ENCODE data around the gene AOAH.
"Not testable (repeated sequence)": the region's sequence is repeated elsewhere in the genome, so short reads cannot be mapped to it uniquely, and the experiment has no call there.

The AOAH gene

GRCh38 chr7:36507475-36508440, 216.5 kb downstream of the AOAH start:
- no peak overlapping the region for H3K4me3 Mint-ChIP-seq
- H3K27ac Mint-ChIP-seq = no peak overlapping the region
- peaks cover 2% of the 10 kb centered on the region for H3K9me3 Mint-ChIP-seq
- DNase-seq (ENCODE audit: low spot score in 2 of 2) (no peak), ATAC-seq (no peak)
- no peaks in the 10 kb centered on the region for H3K4me1 Mint-ChIP-seq
- H3K36me3 Mint-ChIP-seq = no peaks in the 10 kb centered on the region

DNA sequence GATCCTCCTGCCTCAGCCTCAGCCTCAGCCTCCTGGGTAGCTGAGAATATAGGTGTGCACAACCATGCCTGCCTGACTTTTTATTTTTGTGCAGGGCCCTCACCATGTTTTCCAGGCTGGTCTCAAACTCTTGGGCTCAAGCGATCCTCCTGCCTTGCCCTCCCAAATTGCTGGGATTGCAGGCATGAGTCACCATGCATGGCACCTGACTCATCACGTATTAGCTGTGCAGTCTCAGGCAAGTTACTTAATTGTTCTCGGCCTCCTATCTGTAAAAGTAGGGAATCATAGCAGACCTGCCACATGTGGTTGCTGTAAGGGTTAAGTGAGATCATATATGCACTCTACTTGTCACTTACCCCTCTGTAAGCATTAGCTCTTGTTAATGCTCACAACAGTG, 217.5 kb downstream of the AOAH start:
- no peak for ATAC-seq

DNA sequence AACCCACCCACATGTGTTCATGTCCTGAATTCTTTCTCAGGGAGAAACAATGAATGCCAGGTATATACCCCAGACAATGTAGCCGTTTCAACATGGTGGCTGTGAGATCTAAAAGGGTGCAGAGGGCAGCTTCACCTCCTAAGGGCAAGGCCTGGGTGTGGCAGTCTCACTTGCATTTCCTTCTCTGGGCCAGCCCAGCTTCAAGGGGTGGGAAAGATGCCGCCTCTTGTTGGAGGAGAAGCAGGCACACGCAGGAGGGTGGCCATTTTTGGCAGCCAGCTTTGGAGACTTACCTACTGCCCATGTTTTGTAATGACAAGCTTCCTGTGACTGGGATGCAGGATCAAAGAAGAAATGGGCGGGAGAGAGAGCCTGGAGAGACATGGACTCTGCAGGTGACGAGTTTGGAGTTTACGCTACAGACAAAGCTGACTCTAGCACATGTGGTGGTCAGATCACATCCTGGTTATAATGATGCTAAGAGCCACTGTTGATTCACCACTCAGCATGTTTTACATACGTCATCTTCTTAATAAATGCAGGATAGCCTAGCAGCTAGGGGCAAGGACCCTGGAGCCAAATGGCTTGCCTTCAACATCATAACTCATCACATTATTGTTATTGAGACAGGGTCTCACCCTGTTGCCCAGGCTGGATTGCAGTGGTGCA, 218.0 kb downstream of the AOAH start:
- no peak for ATAC-seq
- H3K4me3 Mint-ChIP-seq = no peak overlapping the region
- no peak overlapping the region for H3K27ac Mint-ChIP-seq
- no peaks in the 10 kb centered on the region for H3K36me3 Mint-ChIP-seq
- H3K9me3 Mint-ChIP-seq = peaks cover 2% of the 10 kb centered on the region
- DNase-seq (ENCODE audit: low spot score in 2 of 2) = no peak
- H3K4me1 Mint-ChIP-seq = no peaks in the 10 kb centered on the region

More for the DNA sequence above, 217.5 kb downstream of the AOAH start:
- H3K9me3 Mint-ChIP-seq = peaks cover 2% of the 10 kb centered on the region
- no peak for DNase-seq (ENCODE audit: low spot score in 2 of 2)
- no peak overlapping the region for H3K27ac Mint-ChIP-seq
- H3K4me3 Mint-ChIP-seq = no peak overlapping the region
- no peaks in the 10 kb centered on the region for H3K4me1 Mint-ChIP-seq
- H3K36me3 Mint-ChIP-seq = no peaks in the 10 kb centered on the region

- H3K4me3 Mint-ChIP-seq; ATAC-seq; H3K36me3 Mint-ChIP-seq; H3K27ac Mint-ChIP-seq; H3K4me1 Mint-ChIP-seq; DNase-seq (ENCODE audit: low spot score in 2 of 2); H3K9me3 Mint-ChIP-seq: not testable (repeated sequence)
Measured at GRCh38 chr7:36504617-36505016, 219.7 kb downstream of the AOAH start.

GRCh38 chr7:36504216-36504615, 220.1 kb downstream of the AOAH start:
- not testable (repeated sequence) for H3K4me1 Mint-ChIP-seq; DNase-seq (ENCODE audit: low spot score in 2 of 2); H3K9me3 Mint-ChIP-seq; ATAC-seq; H3K27ac Mint-ChIP-seq; H3K4me3 Mint-ChIP-seq; H3K36me3 Mint-ChIP-seq

DNA sequence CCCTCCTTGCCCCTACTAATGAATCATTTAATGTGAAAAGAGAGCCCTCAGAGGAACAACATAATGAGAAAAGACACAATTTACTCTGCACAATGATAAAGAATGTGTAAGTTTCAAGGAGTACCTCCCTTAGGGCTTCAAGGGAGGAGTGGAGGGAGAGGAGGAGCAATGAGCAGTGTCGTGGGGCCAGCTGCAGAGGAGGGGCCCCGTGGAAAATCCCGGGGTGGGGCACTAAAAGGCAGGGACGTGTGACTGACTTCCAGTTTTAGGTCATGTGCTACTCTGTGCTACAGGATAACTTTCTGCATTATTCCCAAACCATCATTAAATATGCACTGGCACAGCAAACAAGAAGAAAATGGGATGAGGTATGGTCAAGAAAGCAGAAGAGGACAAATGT, 226.5 kb downstream of the AOAH start:
- DNase-seq (ENCODE audit: low spot score in 2 of 2) = no peak
- no peaks in the 10 kb centered on the region for H3K36me3 Mint-ChIP-seq
- peaks cover 6% of the 10 kb centered on the region for H3K4me1 Mint-ChIP-seq
- no peak overlapping the region for H3K4me3 Mint-ChIP-seq
- H3K27ac Mint-ChIP-seq = no peak overlapping the region
- ATAC-seq = no peak
- H3K9me3 Mint-ChIP-seq = no peaks in the 10 kb centered on the region

GRCh38 chr7:36497176-36497575, 227.1 kb downstream of the AOAH start:
- DNase-seq (ENCODE audit: low spot score in 2 of 2); H3K4me3 Mint-ChIP-seq; ATAC-seq; H3K9me3 Mint-ChIP-seq; H3K36me3 Mint-ChIP-seq; H3K27ac Mint-ChIP-seq; H3K4me1 Mint-ChIP-seq: not testable (repeated sequence)

DNA sequence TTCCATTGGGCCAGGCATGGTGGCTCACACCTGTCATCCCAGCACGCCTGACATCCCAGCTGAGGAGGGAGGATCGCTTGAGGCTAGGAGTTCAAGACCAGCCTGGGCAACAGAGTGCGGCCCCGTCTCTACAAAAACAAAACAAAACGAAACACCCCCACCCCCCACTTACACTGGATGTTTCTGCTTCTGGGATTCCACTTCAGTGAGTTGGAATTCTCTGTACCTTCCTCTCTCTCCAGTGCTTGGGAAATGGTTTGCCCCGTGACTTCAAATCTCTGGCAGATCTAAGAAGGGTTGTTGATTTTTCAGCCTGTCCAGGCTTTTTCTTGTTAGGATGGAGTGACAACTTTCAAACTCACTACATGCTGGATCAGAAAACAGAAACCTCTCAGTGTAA, 227.7 kb downstream of the AOAH start:
- no peak overlapping the region for H3K27ac Mint-ChIP-seq
- peaks cover 6% of the 10 kb centered on the region for H3K4me1 Mint-ChIP-seq
- ATAC-seq = no peak
- no peaks in the 10 kb centered on the region for H3K9me3 Mint-ChIP-seq
- H3K4me3 Mint-ChIP-seq = no peak overlapping the region
- H3K36me3 Mint-ChIP-seq = no peaks in the 10 kb centered on the region
- DNase-seq (ENCODE audit: low spot score in 2 of 2) = no peak

GRCh38 chr7:36491317-36491716, 233.0 kb downstream of the AOAH start:
- no peak overlapping the region for H3K4me3 Mint-ChIP-seq
- no peak overlapping the region for H3K27ac Mint-ChIP-seq
- ATAC-seq (no peak), DNase-seq (ENCODE audit: low spot score in 2 of 2) (no peak)
- H3K9me3 Mint-ChIP-seq = no peaks in the 10 kb centered on the region
- peaks cover 6% of the 10 kb centered on the region for H3K4me1 Mint-ChIP-seq
- H3K36me3 Mint-ChIP-seq = no peaks in the 10 kb centered on the region

- ATAC-seq (no peak), DNase-seq (ENCODE audit: low spot score in 2 of 2) (no peak)
- Mint-ChIP-seq H3K27ac (no peak overlapping the region), H3K4me3 (no peak overlapping the region), H3K9me3 (no peaks in the 10 kb centered on the region), H3K36me3 (no peaks in the 10 kb centered on the region), H3K4me1 (peaks cover 6% of the 10 kb centered on the region)
Measured at GRCh38 chr7:36490419-36490830, 233.9 kb downstream of the AOAH start.

- H3K4me3 Mint-ChIP-seq; H3K4me1 Mint-ChIP-seq; DNase-seq (ENCODE audit: low spot score in 2 of 2); H3K36me3 Mint-ChIP-seq; H3K9me3 Mint-ChIP-seq; ATAC-seq; H3K27ac Mint-ChIP-seq: not testable (repeated sequence)
Measured at GRCh38 chr7:36488672-36489071, 235.6 kb downstream of the AOAH start.

DNA sequence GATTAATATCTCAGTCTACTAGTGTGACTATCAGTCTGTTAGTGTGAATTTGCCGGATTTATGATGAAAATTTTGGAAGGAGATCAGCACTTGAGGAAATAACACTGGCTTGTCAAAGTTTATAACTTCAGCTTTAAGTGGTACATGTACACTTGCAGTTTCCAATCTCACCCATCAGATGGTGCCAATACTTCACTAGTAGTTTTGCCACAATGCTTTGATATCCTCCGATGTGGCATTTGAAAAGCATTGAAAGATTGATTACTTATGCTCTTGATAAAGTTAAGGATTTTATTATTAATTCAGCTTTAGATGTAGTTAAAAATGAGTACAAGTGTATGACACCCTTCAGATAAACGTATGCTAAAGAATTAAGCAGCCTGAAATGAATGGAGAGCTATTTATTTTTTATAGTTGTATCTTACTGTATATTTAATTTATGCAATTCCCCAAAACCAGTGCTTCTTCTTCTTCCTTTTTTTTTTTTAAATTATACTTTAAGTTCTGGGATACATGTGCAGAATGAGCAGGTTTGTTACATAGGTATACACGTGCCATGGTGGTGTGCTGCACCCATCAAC, 236.4 kb downstream of the AOAH start:
- ATAC-seq (peak; percentile 57), DNase-seq (ENCODE audit: low spot score in 2 of 2) (no peak)
- Mint-ChIP-seq H3K9me3 (no peaks in the 10 kb centered on the region), H3K4me1 (no peaks in the 10 kb centered on the region), H3K4me3 (no peak overlapping the region), H3K36me3 (no peaks in the 10 kb centered on the region), H3K27ac (no peak overlapping the region)

DNA sequence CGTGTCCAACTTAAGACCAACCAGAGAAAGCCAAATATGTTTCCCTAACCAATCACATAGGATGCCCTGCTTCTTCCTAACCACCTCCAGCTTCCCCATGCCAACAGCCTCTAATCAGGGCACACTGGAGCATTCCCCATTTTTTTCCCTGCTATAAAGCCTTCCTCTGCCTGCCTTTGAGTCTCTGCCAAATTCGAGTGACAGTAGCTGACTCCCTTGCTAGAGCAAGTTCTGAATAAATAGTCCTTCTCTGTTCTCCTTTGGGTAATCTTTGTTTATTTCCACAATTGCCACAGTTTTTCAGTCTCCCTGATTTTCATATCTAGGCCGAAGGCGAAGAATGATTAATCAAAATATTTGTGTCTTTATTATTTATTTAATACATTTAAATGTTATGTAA, 238.0 kb downstream of the AOAH start:
- Mint-ChIP-seq H3K27ac (no peak overlapping the region), H3K4me3 (no peak overlapping the region), H3K9me3 (no peaks in the 10 kb centered on the region), H3K4me1 (no peaks in the 10 kb centered on the region), H3K36me3 (no peaks in the 10 kb centered on the region)
- DNase-seq (ENCODE audit: low spot score in 2 of 2) (no peak), ATAC-seq (no peak)

DNA sequence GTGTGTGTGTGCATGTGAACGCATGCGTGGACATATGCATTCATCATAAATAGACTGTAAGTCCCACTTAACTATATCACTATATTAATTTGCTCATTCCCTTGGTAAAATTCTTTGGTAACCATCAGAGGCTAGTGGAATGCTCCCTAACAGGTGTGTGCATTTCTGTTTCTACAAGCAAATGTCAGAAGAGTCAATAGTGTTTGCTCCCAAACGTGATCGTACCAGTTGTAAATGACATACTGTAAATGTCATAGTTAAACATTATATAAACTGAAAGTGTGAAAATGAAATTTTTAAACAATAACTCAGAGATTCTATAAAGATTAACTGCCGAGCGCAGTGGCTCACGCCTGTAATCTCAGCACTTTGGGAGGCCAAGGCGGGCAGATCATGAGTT, 240.0 kb downstream of the AOAH start:
- Mint-ChIP-seq H3K36me3 (no peaks in the 10 kb centered on the region), H3K27ac (no peak overlapping the region), H3K9me3 (no peaks in the 10 kb centered on the region), H3K4me3 (no peak overlapping the region), H3K4me1 (no peaks in the 10 kb centered on the region)
- ATAC-seq (no peak), DNase-seq (ENCODE audit: low spot score in 2 of 2) (no peak)

DNA sequence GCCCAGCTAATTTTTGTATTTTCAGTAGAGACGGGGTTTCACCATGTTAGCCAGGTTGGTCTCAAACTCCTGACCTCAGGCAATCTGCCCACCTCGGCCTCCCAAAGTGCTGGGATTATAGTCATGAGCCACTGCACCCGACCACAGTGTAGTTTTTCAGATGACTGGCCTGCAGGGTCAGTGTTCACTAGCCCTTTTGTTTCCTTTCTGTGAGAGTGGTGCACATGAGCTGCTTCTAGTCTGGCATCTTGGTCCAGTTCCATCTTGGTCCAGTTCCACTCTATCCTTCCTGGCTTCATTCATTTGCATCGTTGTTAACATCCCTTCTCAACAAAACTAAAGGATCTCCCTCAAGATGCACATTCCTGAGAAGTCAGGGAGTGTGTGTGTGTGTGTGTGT, 240.4 kb downstream of the AOAH start:
- H3K27ac Mint-ChIP-seq; H3K4me3 Mint-ChIP-seq; H3K36me3 Mint-ChIP-seq; H3K9me3 Mint-ChIP-seq; ATAC-seq; H3K4me1 Mint-ChIP-seq; DNase-seq (ENCODE audit: low spot score in 2 of 2): not testable (repeated sequence)

GRCh38 chr7:36478745-36479144, 245.5 kb downstream of the AOAH start:
- H3K4me3 Mint-ChIP-seq = no peak overlapping the region
- no peaks in the 10 kb centered on the region for H3K9me3 Mint-ChIP-seq
- ATAC-seq = no peak
- no peak for DNase-seq (ENCODE audit: low spot score in 2 of 2)
- H3K27ac Mint-ChIP-seq = no peak overlapping the region
- H3K4me1 Mint-ChIP-seq = peaks cover 10% of the 10 kb centered on the region
- no peaks in the 10 kb centered on the region for H3K36me3 Mint-ChIP-seq

All from stimulated activated effector memory CD8-positive, alpha-beta T cell treated with anti-CD3 and anti-CD28 coated beads, Interleukin-12 subunit alpha, Interleukin-12 subunit beta, amount 100 ng/mL, for 72 hours (primary cell).